ENCODE results near the gene PALLD. TPM values are rescaled to one million over a fixed set of nuclear protein-coding genes. Genes with fewer than 3 reads are reported as not detected.

PALLD gene
- total RNA-seq, 1 experiment from 2014 or later, result 23.7 TPM

- peaks cover 10% of the 10 kb centered on the region for H3K4me1 Mint-ChIP-seq
- no peak overlapping the region for H3K27ac Mint-ChIP-seq
- CTCF ChIA-PET, result no interaction called here
- POLR2A ChIA-PET, result no interaction called here
- H3K36me3 Mint-ChIP-seq, result peaks cover 18% of the 10 kb centered on the region
- ATAC-seq (no peak), DNase-seq (ENCODE audit: low spot score) (no peak)
- no peak overlapping the region for H3K4me3 Mint-ChIP-seq
- no peaks in the 10 kb centered on the region for H3K27me3 Mint-ChIP-seq (ENCODE audit: low read depth)
- H3K9me3 Mint-ChIP-seq, result peaks cover 32% of the 10 kb centered on the region
- TF ChIP-seq, protein P1, sequence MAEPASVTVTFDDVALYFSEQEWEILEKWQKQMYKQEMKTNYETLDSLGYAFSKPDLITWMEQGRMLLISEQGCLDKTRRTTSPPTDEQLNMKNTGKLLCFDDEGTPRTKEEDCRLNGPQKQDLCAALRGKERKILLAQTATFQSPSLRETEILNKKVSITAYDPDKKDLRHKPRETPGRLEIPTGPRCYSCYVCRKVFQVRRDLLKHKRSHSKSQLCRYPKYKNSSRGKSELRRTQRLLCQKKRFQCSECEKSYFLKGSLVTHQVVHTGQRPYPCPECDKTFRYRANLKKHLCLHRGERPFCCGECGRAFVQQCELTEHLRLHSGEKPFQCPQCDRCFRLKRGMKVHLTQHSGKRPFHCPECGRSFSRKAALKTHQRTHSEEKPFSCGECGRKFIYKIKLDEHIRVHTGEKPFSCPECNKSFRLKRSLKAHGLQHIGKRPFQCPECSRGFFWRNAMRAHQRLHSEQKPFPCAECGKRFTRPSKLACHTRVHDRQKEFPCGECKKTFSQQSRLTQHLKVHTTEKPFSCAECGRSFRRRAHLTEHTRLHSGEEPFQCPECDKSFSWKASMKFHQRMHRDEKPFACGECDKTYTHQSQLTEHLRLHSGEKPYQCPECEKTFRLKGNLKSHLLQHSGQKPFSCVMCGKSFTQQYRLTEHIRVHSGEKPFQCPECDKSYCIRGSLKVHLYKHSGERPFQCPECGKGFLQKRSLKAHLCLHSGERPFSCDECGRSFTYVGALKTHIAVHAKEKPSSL (CRISPR knock-in tag; conservative IDR thresholded peaks at IDR 0.05), result no peak
- TF ChIP-seq ZNF396 (CRISPR knock-in tag; IDR thresholded peaks at IDR 0.05; ENCODE audit: borderline replicate concordance), result no peak
- TF ChIP-seq, protein P2, sequence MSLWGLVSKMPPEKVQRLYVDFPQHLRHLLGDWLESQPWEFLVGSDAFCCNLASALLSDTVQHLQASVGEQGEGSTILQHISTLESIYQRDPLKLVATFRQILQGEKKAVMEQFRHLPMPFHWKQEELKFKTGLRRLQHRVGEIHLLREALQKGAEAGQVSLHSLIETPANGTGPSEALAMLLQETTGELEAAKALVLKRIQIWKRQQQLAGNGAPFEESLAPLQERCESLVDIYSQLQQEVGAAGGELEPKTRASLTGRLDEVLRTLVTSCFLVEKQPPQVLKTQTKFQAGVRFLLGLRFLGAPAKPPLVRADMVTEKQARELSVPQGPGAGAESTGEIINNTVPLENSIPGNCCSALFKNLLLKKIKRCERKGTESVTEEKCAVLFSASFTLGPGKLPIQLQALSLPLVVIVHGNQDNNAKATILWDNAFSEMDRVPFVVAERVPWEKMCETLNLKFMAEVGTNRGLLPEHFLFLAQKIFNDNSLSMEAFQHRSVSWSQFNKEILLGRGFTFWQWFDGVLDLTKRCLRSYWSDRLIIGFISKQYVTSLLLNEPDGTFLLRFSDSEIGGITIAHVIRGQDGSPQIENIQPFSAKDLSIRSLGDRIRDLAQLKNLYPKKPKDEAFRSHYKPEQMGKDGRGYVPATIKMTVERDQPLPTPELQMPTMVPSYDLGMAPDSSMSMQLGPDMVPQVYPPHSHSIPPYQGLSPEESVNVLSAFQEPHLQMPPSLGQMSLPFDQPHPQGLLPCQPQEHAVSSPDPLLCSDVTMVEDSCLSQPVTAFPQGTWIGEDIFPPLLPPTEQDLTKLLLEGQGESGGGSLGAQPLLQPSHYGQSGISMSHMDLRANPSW (CRISPR knock-in tag; conservative IDR thresholded peaks at IDR 0.05; ENCODE audit: low read depth), result no peak
- no peak for TF ChIP-seq FOXK1 (CRISPR knock-in tag; IDR thresholded peaks at IDR 0.05)
- no peak for TF ChIP-seq ZNF423 (CRISPR knock-in tag; IDR thresholded peaks at IDR 0.05)
- TF ChIP-seq, protein P3, sequence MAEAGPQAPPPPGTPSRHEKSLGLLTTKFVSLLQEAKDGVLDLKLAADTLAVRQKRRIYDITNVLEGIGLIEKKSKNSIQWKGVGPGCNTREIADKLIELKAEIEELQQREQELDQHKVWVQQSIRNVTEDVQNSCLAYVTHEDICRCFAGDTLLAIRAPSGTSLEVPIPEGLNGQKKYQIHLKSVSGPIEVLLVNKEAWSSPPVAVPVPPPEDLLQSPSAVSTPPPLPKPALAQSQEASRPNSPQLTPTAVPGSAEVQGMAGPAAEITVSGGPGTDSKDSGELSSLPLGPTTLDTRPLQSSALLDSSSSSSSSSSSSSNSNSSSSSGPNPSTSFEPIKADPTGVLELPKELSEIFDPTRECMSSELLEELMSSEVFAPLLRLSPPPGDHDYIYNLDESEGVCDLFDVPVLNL (CRISPR knock-in tag; IDR thresholded peaks at IDR 0.05; ENCODE audit: borderline replicate concordance, low read depth), result no peak
- TF ChIP-seq, protein P4, sequence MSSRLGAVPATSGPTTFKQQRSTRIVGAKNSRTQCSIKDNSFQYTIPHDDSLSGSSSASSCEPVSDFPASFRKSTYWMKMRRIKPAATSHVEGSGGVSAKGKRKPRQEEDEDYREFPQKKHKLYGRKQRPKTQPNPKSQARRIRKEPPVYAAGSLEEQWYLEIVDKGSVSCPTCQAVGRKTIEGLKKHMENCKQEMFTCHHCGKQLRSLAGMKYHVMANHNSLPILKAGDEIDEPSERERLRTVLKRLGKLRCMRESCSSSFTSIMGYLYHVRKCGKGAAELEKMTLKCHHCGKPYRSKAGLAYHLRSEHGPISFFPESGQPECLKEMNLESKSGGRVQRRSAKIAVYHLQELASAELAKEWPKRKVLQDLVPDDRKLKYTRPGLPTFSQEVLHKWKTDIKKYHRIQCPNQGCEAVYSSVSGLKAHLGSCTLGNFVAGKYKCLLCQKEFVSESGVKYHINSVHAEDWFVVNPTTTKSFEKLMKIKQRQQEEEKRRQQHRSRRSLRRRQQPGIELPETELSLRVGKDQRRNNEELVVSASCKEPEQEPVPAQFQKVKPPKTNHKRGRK (CRISPR knock-in tag; IDR thresholded peaks at IDR 0.05; ENCODE audit: borderline replicate concordance), result no peak
- TF ChIP-seq HMGXB4 (CRISPR knock-in tag; IDR thresholded peaks at IDR 0.05), result no peak
- TF ChIP-seq ZNF416 (CRISPR knock-in tag; IDR thresholded peaks at IDR 0.05), result no peak
- no peak for TF ChIP-seq TEAD4 (CRISPR knock-in tag; IDR thresholded peaks at IDR 0.05)
- no peak for TF ChIP-seq EMX1 (CRISPR knock-in tag; IDR thresholded peaks at IDR 0.05)
- no peak for TF ChIP-seq ZNF219 (CRISPR knock-in tag; IDR thresholded peaks at IDR 0.05; ENCODE audit: borderline replicate concordance)
- TF ChIP-seq ESRRA (CRISPR knock-in tag; IDR thresholded peaks at IDR 0.05; ENCODE audit: borderline replicate concordance), result no peak
- TF ChIP-seq ZBTB43 (CRISPR knock-in tag; IDR thresholded peaks at IDR 0.05), result no peak
- no peak for TF ChIP-seq JAZF1 (CRISPR knock-in tag; IDR thresholded peaks at IDR 0.05)
- no peak for TF ChIP-seq ZNF232 (CRISPR knock-in tag; IDR thresholded peaks at IDR 0.05)
- no peak for TF ChIP-seq PRDM15 (CRISPR knock-in tag; IDR thresholded peaks at IDR 0.05)
Measured at GRCh38 chr4:168723569-168723968, 226.7 kb downstream of the PALLD start.

Data from WTC11 (cell line).